Gastroesophageal sphincter (tissue), 3 donors: ENCODE measurements around the gene PPFIA1.

Experiments
- EP300 ChIP-seq: sonication (generic); formaldehyde crosslinking; IDR thresholded peaks from one replicate; pipeline ENCODE4 v1.6.1; 2017; ENCODE audit warnings: antibody characterized with exemption, mild to moderate bottlenecking
- POLR2A ChIP-seq, 2 donors: fragments of 450-650 bp; IDR thresholded peaks; one replicate each; pipeline ENCODE4 v1.6.1; 2017; ENCODE audit warnings: antibody characterized with exemption in 2 of 2, mild to moderate bottlenecking in 2 of 2, moderate library complexity in 1 of 2
- POLR2AphosphoS5 ChIP-seq: sonication (generic); formaldehyde crosslinking; IDR thresholded peaks from one replicate; pipeline ENCODE4 v1.6.1; 2017; ENCODE audit warnings: antibody characterized with exemption
- TF ChIP-seq, protein P1 (sequence below), 4 experiments: fragments of 200-600 bp in 2 of 4; fragments of 450-650 bp in 2 of 4; sonication (generic) in 1 of 4; IDR thresholded peaks; one replicate each; pipeline ENCODE4 v1.5.1; 2017 to 2019; ENCODE audit warnings: antibody characterized with exemption in 4 of 4, mild to moderate bottlenecking in 2 of 4, moderate library complexity in 2 of 4

DNA sequence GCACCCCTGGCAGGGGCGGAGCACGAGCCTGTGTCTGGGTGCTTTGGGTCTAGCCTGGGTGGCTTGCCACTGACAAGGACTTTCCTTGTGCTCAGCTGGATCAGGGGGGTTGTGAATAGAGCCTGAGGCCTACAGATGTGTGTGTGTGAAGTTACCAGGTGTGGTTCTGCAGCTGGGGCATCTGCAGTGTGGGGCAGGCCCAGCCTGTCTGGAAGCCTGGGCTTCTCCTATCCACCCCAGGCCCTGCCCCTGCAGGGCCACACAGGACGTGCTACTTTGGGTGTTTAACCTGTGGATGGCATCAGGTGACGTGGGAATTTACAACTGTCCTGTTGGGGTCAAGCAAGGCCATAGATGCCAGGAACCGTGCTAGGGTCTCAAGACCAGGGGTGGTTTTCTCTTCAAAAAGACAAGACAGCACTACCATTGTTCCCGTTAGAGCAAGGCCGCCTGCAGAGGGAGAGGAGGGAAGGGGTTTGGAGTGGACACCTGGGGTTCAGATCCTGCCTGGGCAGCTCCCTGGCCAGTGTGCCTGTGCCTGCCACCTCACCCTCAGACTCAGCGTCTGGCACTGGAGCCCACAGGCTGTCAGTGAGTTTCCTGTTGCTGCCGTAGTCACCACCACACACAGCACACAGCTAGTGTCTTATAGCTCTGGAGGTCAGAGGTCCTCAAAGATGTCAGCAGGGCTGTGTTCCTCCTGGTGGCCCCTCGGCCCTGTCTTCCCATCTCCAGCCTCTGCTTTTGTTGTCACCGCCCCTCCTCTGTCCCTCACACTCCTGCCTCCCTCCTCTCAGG is 159.4 kb downstream of the PPFIA1 start:
- TF ChIP-seq, protein P1, sequence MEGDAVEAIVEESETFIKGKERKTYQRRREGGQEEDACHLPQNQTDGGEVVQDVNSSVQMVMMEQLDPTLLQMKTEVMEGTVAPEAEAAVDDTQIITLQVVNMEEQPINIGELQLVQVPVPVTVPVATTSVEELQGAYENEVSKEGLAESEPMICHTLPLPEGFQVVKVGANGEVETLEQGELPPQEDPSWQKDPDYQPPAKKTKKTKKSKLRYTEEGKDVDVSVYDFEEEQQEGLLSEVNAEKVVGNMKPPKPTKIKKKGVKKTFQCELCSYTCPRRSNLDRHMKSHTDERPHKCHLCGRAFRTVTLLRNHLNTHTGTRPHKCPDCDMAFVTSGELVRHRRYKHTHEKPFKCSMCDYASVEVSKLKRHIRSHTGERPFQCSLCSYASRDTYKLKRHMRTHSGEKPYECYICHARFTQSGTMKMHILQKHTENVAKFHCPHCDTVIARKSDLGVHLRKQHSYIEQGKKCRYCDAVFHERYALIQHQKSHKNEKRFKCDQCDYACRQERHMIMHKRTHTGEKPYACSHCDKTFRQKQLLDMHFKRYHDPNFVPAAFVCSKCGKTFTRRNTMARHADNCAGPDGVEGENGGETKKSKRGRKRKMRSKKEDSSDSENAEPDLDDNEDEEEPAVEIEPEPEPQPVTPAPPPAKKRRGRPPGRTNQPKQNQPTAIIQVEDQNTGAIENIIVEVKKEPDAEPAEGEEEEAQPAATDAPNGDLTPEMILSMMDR (IDR thresholded peaks at IDR 0.05), result no peak
- no peak for TF ChIP-seq POLR2A (IDR thresholded peaks at IDR 0.05)
- TF ChIP-seq POLR2AphosphoS5, result no peak
- TF ChIP-seq EP300, result no peak
